Cortex of kidney (tissue), 1 donor: ENCODE results near the gene PPP4R3B.

ENCODE experiments used
- DNase-seq: peaks from one replicate; lab custom pipeline; 2025; lab: John Stamatoyannopoulos, UW

The PPP4R3B gene

GRCh38 chr2:55511508-55512124 is 105.8 kb downstream of the PPP4R3B start:
- DNase-seq = no peak

GRCh38 chr2:55502590-55503141 is 114.8 kb downstream of the PPP4R3B start:
- no peak for DNase-seq

- no peak for DNase-seq
Measured at GRCh38 chr2:55500025-55500424, 117.4 kb downstream of the PPP4R3B start.

- no peak for DNase-seq
Measured at GRCh38 chr2:55498582-55498981, 118.8 kb downstream of the PPP4R3B start.
